ENCODE measurements around the gene NGB.

DNA sequence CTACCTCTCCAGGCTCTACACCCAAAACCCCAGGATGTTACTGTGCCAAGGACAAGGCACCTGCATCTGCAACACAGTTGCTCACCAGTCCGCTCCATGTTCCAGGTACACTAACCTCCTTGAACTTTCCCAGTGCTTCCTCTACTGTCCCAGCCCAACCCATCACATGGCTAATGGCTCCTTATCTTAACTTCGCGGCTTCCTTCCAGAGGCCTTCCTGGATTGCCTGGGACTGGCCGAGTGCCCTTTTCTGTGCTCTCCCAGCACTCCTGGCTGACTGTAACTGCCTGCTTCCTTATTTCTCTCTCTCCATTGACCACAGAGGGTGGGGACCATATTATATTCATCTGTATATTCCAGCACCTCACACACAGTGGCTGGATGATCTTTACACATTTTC is 28.8 kb upstream of the NGB start:
- TF ChIP-seq, protein P1, sequence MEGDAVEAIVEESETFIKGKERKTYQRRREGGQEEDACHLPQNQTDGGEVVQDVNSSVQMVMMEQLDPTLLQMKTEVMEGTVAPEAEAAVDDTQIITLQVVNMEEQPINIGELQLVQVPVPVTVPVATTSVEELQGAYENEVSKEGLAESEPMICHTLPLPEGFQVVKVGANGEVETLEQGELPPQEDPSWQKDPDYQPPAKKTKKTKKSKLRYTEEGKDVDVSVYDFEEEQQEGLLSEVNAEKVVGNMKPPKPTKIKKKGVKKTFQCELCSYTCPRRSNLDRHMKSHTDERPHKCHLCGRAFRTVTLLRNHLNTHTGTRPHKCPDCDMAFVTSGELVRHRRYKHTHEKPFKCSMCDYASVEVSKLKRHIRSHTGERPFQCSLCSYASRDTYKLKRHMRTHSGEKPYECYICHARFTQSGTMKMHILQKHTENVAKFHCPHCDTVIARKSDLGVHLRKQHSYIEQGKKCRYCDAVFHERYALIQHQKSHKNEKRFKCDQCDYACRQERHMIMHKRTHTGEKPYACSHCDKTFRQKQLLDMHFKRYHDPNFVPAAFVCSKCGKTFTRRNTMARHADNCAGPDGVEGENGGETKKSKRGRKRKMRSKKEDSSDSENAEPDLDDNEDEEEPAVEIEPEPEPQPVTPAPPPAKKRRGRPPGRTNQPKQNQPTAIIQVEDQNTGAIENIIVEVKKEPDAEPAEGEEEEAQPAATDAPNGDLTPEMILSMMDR (IDR thresholded peaks at IDR 0.05 in 2 of 3, conservative IDR thresholded peaks at IDR 0.05 in 1 of 3; ENCODE audit: insufficient read depth in 2 of 3, low read depth in 1 of 3, low read length in 3 of 3): no peak
- TF ChIP-seq, protein P2, sequence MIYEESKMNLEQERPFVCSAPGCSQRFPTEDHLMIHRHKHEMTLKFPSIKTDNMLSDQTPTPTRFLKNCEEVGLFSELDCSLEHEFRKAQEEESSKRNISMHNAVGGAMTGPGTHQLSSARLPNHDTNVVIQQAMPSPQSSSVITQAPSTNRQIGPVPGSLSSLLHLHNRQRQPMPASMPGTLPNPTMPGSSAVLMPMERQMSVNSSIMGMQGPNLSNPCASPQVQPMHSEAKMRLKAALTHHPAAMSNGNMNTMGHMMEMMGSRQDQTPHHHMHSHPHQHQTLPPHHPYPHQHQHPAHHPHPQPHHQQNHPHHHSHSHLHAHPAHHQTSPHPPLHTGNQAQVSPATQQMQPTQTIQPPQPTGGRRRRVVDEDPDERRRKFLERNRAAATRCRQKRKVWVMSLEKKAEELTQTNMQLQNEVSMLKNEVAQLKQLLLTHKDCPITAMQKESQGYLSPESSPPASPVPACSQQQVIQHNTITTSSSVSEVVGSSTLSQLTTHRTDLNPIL (CRISPR knock-in tag; IDR thresholded peaks at IDR 0.05): no peak
- TF ChIP-seq MYC (IDR thresholded peaks at IDR 0.05; ENCODE audit: low read depth, low read length) (no peak), MYC (CRISPR knock-in tag; IDR thresholded peaks at IDR 0.05; ENCODE audit: borderline replicate concordance, low read depth) (no peak), PHF21A (IDR thresholded peaks at IDR 0.05; ENCODE audit: borderline replicate concordance, low read depth) (no peak), ZNF384 (IDR thresholded peaks at IDR 0.05; ENCODE audit: low read depth, low read length) (no peak), EGR1 (conservative IDR thresholded peaks at IDR 0.05) (no peak), ZNF12 (CRISPR knock-in tag; IDR thresholded peaks at IDR 0.05) (no peak), FOXM1 (IDR thresholded peaks at IDR 0.05; ENCODE audit: low read depth) (no peak), FOXM1 (CRISPR knock-in tag; IDR thresholded peaks at IDR 0.05; ENCODE audit: low read depth) (no peak)
